GM19043 (cell line): Measurements from ENCODE around the gene FITM2.
"Not testable (repeated sequence)": the region's sequence is repeated elsewhere in the genome, so short reads cannot be mapped to it uniquely, and the experiment has no call there.

Experiments used
- ATAC-seq: cut with Tn5 transposase; IDR thresholded peaks from one replicate; pipeline ENCODE4 v1.9.1; 2021; ENCODE audit warnings: low read depth; ENCODE audit not compliant: unreplicated experiment

The FITM2 gene, protein sequence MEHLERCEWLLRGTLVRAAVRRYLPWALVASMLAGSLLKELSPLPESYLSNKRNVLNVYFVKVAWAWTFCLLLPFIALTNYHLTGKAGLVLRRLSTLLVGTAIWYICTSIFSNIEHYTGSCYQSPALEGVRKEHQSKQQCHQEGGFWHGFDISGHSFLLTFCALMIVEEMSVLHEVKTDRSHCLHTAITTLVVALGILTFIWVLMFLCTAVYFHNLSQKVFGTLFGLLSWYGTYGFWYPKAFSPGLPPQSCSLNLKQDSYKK

DNA sequence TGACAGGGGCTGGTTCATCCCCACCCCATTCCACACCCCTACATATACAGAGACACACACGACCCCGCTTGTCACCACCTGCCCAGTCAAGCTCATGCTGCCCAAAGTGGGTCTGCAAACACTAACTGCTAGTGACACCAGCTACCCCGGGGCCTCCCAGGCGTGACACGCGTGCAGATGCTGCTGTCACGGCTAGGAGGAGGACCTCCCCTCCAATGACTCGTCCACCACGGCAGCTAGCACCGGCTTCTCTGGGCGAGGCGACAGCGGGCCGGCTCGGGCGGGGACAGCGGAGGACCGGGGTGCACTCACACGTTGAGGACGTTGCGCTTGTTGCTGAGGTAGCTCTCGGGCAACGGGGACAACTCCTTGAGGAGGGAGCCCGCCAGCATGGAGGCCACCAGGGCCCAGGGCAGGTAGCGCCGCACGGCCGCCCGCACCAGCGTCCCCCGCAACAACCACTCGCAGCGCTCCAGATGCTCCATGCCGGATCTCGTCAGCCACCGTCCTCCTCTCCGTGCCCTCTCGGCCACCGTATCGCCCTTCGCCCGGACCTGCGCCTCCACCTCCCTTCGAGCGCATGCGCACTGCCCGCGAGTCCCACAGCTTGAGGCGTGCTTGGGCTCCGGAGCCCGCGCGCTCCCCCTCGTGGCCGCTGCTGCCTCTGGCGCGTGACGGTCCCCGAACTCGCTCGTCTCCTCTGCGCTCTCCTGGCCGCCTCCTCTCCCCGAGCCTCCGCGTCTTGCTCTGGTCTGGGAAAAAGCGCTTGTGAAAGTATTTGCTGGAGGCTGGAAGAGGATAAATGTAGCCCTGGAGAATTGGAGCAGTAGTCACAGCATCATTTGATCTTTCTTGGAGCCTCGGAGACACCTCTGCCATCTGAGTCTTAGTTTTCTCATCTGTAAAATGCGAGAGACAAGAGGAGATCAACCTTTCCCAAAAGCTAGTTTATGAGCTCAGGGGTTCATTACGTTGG lies at the start of gene FITM2:
FITM2 (minus strand) TSS at position 539 of the 976 bp plus-strand sequence; CDS start at position 485, 54 bp downstream.
- ATAC-seq, result peak; percentile 87

GRCh38 chr20:44360221-44360620 lies 49.2 kb upstream of the FITM2 start:
- ATAC-seq, result no peak

- no peak for ATAC-seq
These were observed 47.8 kb upstream of the FITM2 start for GRCh38 chr20:44358776-44359175.

- ATAC-seq, result no peak
These were observed 46.6 kb upstream of the FITM2 start for GRCh38 chr20:44357555-44358125.

- no peak for ATAC-seq
These were observed 46.0 kb upstream of the FITM2 start for GRCh38 chr20:44357020-44357419.

DNA sequence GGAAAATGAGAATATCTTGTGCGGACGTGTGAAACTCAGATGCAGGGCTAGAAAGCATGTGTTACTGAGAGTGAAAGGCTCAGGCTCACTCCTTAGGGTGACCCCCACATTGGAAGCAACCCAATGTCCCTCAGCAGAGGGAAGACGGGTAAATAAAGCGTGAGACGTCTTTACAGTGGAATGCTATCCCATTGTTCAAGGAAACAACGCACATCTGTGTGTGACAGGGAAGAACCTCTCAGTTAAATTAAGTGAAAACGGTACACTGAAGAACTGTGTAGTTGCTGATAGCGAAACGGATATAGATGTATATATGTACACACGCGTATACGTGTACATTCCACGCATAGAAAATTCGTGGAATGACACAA lies 45.3 kb upstream of the FITM2 start:
- no peak for ATAC-seq

DNA sequence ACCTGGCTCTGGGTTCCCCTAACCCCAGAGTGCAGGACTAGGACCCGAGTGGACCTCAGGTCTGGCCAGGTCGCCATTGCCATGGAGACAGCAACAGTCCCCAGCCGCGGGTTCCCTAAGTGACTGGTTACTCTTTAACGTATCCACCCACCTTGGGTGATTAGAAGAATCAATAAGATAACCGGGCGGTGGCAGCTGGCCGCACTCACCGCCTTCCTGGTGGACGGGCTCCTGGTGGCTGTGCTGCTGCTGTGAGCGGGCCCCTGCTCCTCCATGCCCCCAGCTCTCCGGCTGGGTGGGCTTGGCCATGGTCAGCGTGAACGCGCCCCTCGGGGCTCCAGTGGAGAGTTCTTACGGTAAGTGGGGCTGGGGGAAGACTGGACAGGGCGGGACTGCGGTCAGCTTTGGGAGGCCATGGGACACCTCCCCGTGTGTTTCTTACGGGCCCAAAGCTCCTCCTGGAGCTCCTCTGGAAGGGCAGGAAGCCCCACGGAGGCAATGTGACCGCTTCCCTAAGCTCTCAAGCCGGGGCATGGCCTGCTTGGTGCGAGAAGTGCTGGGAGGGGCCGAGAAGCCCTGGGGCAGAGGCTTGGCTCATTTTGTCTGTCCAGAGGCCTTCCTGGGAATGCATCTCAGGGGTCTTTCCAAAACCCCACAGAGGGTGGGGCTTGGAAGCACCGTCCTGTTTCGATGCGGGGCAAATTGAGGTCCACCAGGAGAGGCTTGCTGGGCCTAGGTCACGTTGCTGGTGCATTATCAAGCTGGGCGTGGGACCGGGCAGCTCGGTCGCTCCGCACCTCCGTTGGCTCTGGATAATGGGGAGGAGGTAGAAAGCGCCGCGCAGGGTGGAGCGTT lies 44.7 kb upstream of the FITM2 start, which contains the start of gene HNF4A:
HNF4A (plus strand) TSS at position 202 of the 855 bp plus-strand sequence; CDS start at position 308, 106 bp downstream.
- ATAC-seq, result no peak

GRCh38 chr20:44354979-44355497 lies 44.0 kb upstream of the FITM2 start:
- no peak for ATAC-seq

- ATAC-seq, result no peak
These were observed 39.6 kb upstream of the FITM2 start for GRCh38 chr20:44350567-44350966.

DNA sequence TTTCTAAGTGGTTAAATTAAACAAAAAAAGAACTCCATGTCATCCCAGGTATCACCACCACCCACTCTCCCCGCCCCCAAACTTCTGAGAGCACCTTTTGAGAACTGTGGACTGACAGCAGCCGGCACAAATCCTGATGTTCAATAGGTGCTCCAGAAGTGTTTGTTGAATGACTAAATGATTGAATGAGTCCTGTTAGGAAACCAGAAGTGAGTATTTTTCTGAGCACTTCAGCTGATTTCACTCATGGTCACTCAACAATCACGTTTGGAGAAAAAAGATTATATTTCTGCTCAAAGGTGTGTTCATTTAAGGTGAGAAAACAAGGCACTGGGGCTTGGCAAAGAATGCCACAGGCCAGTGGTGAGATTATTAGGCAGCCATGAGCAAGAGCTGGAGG lies 38.3 kb upstream of the FITM2 start:
- no peak for ATAC-seq

GRCh38 chr20:44348168-44348659 lies 37.2 kb upstream of the FITM2 start:
- no peak for ATAC-seq

DNA sequence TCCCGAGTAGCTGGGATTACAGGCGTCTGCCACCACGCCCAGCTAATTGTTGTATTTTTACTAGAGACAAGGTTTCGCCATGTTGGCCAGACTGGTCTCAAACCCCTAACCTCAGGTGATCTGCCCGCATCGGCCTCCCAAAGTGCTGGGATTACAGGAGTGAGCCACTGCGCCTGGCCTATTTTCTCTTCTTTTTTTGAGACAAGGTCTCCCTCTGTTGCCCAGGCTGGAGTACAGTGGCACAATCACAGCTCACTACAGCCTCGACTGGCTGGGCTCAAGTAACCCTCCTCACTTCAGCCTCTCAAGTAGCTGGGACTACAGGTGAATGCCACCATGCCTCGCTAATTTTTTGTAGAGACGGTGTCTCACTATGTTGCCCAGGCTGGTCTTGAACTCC lies 34.9 kb upstream of the FITM2 start:
- not testable (repeated sequence) for ATAC-seq

DNA sequence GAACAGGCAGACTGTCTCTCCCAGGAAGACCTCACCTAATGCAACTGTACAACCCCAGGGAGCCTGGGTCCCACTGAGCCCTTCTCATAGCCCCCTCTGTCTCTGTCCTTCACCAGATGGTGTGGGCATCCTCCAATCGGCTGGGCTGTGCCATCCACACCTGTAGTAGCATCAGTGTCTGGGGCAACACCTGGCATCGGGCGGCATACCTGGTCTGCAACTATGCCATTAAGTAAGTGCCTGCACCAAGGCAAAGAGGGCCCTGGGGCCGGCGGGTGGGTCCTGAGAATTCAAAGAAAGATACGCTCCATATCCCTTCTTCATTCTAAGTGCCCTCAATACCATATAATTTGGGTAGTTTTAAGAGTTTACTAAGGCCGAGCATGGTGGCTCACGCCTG lies 34.1 kb upstream of the FITM2 start:
- no peak for ATAC-seq

DNA sequence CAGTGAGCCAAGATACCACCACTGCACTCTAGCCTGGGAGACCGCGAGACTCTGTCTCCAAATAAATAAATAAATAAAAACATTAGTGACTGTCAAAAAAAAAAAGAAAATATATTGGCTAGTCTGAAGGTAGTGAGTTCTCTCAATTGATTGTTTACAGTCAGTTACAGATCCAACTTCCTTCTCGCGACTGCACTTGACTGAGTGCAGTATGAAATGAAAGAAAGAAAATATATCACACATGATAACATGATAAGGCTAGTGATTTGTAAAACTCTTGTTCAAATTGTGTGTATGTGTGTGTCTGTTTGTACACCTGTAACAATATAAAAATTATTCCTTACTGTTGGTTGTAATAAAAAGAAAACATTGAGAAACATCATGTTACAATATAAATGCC lies 33.7 kb upstream of the FITM2 start:
- no peak for ATAC-seq

DNA sequence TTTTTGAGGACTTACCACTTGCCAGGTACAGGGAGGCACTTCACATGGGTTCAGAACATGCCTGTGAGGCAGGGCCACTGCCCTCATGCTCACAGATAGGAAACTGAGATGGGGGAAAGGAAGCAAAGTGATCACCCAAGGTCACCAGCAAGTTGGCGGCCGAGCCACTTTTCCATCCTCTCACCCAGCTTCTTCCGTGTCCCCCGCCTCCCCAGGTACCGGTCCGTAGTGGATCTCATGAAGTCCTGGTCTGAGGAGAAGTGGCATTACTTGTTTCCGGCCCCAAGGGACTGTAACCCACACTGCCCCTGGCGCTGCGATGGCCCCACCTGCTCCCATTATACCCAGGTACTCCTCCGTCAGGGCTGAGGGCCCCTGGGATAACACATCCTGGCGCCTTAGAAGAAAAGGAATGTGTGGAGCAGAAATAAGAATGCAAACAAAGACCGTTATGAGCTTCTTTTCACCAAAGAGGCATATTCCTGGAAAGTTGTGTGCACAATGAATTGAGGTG lies 32.2 kb upstream of the FITM2 start:
- no peak for ATAC-seq

GRCh38 chr20:44342248-44342647 lies 31.2 kb upstream of the FITM2 start:
- ATAC-seq, result no peak

- ATAC-seq, result no peak
These were observed 25.9 kb upstream of the FITM2 start, which contains the start of gene R3HDML for GRCh38 chr20:44336725-44337380. TSS of gene R3HDML (plus strand) at chr20:44337043. CDS start at chr20:44337158, 115 bp downstream.

DNA sequence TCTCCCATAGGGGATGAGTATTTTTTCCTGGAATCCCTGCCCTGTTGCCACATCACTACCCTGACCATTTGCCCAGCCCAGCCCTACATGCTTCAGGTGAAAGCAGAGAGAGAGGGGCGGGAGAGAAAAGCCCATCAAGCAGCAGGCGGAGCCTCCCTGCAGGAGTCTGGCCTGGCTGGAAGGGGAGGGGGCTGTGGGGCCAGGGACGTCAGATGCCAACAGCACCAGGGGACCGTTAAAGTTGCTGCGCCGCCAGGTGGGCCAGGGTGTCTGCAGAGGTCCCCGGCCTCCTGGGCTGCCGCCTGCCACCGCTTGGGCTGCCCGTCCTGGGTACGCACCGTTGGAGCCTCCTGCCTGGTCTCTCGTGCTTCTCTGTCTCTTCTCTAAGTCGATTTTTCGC lies 25.1 kb upstream of the FITM2 start:
- no peak for ATAC-seq

DNA sequence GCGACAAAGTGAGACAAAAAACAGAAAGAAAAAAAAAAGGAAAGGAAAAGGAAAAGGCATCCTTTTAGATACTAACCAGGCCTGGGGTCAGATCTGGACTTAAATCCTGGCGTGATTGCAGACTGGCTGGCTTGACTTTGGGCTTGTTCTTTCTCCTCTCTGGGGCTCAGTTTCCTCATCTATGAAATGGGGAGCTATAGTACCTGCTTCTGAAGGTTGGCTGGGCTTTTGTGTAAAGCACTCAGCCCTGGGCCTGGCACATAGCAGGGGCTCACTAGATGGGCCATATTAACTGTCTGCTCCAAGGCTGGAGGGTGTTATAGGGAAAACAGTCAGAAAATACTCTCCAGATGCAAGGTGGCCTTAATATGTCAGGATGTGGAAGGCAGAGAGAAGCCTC lies 24.7 kb upstream of the FITM2 start:
- no peak for ATAC-seq
